ENCODE measurements around the gene HLCS. TPM values are rescaled to one million over a fixed set of nuclear protein-coding genes. Genes with fewer than 3 reads are reported as not detected.
A peak's percentile ranks its signal among the peaks of the same experiment; 100 is the strongest.

Gene HLCS
- total RNA-seq (10 to 100 TPM; 13.9 to 14.7 TPM), polyA plus RNA-seq (1 to 10 TPM; 8.3 to 8.6 TPM)

GRCh38 chr21:36966066-36966820, at the start of gene HLCS:
Gene HLCS, minus strand, starts transcription at chr21:36966669. Its CDS starts 31 bp downstream, at chr21:36966638.
- H3K9me3 Mint-ChIP-seq: no peaks in the 10 kb centered on the region
- ChIA-PET POLR2A (ENCODE audit: partially characterized antibody) (interaction anchor here (0.8 to 5.9 kb wide), 11 partner anchors 10 to 598 kb away, joined by 3 to 40 read pairs (median 5); partner anchors contain the start of gene RIPPLY3), CTCF (ENCODE audit: partially characterized antibody) (interaction anchor here (0.7 to 7.2 kb wide), 10 partner anchors 10 to 336 kb away, joined by 3 to 65 read pairs (median 5); no protein-coding TSS in a partner anchor)
- peak within 1 kb of the TSS; percentile 76 to 92 (median 87) for H3K4me3 Mint-ChIP-seq
- Histone ChIP-seq H3K4me1 (ENCODE audit: insufficient read depth, low read length) (peaks cover 14% of the 10 kb centered on the region), H3K27me3 (ENCODE audit: insufficient read depth, low read length) (no peaks in the 10 kb centered on the region), H3K9me3 (ENCODE audit: control insufficient read depth in 1 of 2, low read length in 2 of 2) (no peaks in the 10 kb centered on the region), H3K4me3 (ENCODE audit: low read length in 2 of 2) (peak within 1 kb of the TSS in 1 of 2 donors; percentile 54), H3K27ac (ENCODE audit: low read depth, low read length) (peak within 1 kb of the TSS; percentile 58), H3K36me3 (ENCODE audit: insufficient read depth, low read length) (no peaks in the 10 kb centered on the region)
- intact Hi-C loops (cut with micrococcal nuclease): loop anchor here (1.0 to 10.0 kb wide), 3 partner anchors 24 to 399 kb away; partner anchors contain the start of gene DYRK1A
- no peaks in the 10 kb centered on the region for H3K27me3 Mint-ChIP-seq
- H3K36me3 Mint-ChIP-seq: no peaks in the 10 kb centered on the region
- DNase-seq: peak; percentile 72 to 80 (median 76)
- H3K27ac Mint-ChIP-seq: peak within 1 kb of the TSS; percentile 81 to 96 (median 88)
- peaks cover 7 to 20% (median 15%) of the 10 kb centered on the region in 4 donors for H3K4me1 Mint-ChIP-seq

GRCh38 chr21:37009740-37010341, 43.4 kb upstream of the HLCS start:
- Mint-ChIP-seq H3K27ac (peak overlapping the region in 1 of 7 donors; percentile 35), H3K36me3 (no peaks in the 10 kb centered on the region), H3K9me3 (no peaks in the 10 kb centered on the region), H3K4me1 (peaks cover 8 to 18% (median 12%) of the 10 kb centered on the region in 4 donors), H3K27me3 (peaks cover 24 to 33% of the 10 kb centered on the region in 2 donors), H3K4me3 (peak overlapping the region; percentile 40 to 87 (median 64))
- ChIA-PET CTCF (ENCODE audit: partially characterized antibody) (interaction anchor here (0.6 to 3.8 kb wide), 18 partner anchors 11 to 379 kb away, joined by 3 to 29 read pairs (median 6); partner anchors contain the start of gene HLCS), POLR2A (ENCODE audit: partially characterized antibody) (interaction anchor here (0.7 to 2.6 kb wide), 4 partner anchors 19 to 44 kb away, joined by 4 to 5 read pairs (median 4); partner anchors contain the start of gene HLCS)
- no peaks in the 10 kb centered on the region for H3K9me3 ChIP-seq (ENCODE audit: control insufficient read depth in 1 of 2, low read length in 2 of 2)
- no peak overlapping the region for H3K27ac ChIP-seq (ENCODE audit: low read depth, low read length)
- no peak overlapping the region for H3K4me3 ChIP-seq (ENCODE audit: low read length in 2 of 2)
- intact Hi-C loops (cut with micrococcal nuclease): loop anchor here (1.0 to 10.0 kb wide), 6 partner anchors 21 to 865 kb away; partner anchors contain the start of gene HLCS
- no peaks in the 10 kb centered on the region for H3K36me3 ChIP-seq (ENCODE audit: insufficient read depth, low read length)
- H3K27me3 ChIP-seq (ENCODE audit: insufficient read depth, low read length): no peaks in the 10 kb centered on the region
- peak; percentile 65 to 73 (median 68) for DNase-seq
- peaks cover 17% of the 10 kb centered on the region for H3K4me1 ChIP-seq (ENCODE audit: insufficient read depth, low read length)

- CTCF ChIA-PET (ENCODE audit: partially characterized antibody): interaction anchor here (1.5 to 1.9 kb wide), 3 partner anchors 12 to 378 kb away, joined by 3 to 6 read pairs (median 6); no protein-coding TSS in a partner anchor
- Histone ChIP-seq H3K27ac (ENCODE audit: low read depth, low read length) (no peak overlapping the region), H3K4me3 (ENCODE audit: low read length in 2 of 2) (no peak overlapping the region), H3K27me3 (ENCODE audit: insufficient read depth, low read length) (no peaks in the 10 kb centered on the region), H3K9me3 (ENCODE audit: control insufficient read depth in 1 of 2, low read length in 2 of 2) (no peaks in the 10 kb centered on the region), H3K36me3 (ENCODE audit: insufficient read depth, low read length) (no peaks in the 10 kb centered on the region), H3K4me1 (ENCODE audit: insufficient read depth, low read length) (peaks cover 17% of the 10 kb centered on the region)
- DNase-seq: no peak
- POLR2A ChIA-PET (ENCODE audit: partially characterized antibody): interaction anchor here (1.1 kb wide), 1 partner anchor 18 kb away, joined by 4 read pairs; no protein-coding TSS in a partner anchor
- no peaks in the 10 kb centered on the region for H3K9me3 Mint-ChIP-seq
- H3K4me3 Mint-ChIP-seq: no peak overlapping the region
- H3K36me3 Mint-ChIP-seq: no peaks in the 10 kb centered on the region
- intact Hi-C loops (cut with micrococcal nuclease): loop anchor here (2.0 to 10.0 kb wide), 2 partner anchors 42 to 864 kb away; partner anchors contain the start of gene HLCS
- H3K4me1 Mint-ChIP-seq: peaks cover 8 to 18% (median 12%) of the 10 kb centered on the region in 4 donors
- H3K27ac Mint-ChIP-seq: no peak overlapping the region
- H3K27me3 Mint-ChIP-seq: peaks cover 21 to 26% of the 10 kb centered on the region in 2 donors
Measured at GRCh38 chr21:37008724-37009123, 42.3 kb upstream of the HLCS start.

- Mint-ChIP-seq H3K27me3 (peaks cover 13 to 15% of the 10 kb centered on the region in 2 donors), H3K27ac (peak within 1 kb of the TSS in 3 of 7 donors; percentile 29 to 64 (median 63)), H3K4me1 (peaks cover 8 to 19% (median 13%) of the 10 kb centered on the region in 4 donors), H3K9me3 (no peaks in the 10 kb centered on the region), H3K36me3 (no peaks in the 10 kb centered on the region), H3K4me3 (peak within 1 kb of the TSS; percentile 61 to 83 (median 73))
- CTCF ChIA-PET (ENCODE audit: partially characterized antibody): interaction anchor here (1.0 to 1.9 kb wide), 5 partner anchors 10 to 376 kb away, joined by 3 to 6 read pairs (median 4); no protein-coding TSS in a partner anchor
- Histone ChIP-seq H3K27ac (ENCODE audit: low read depth, low read length) (no peak within 1 kb of the TSS), H3K36me3 (ENCODE audit: insufficient read depth, low read length) (no peaks in the 10 kb centered on the region), H3K4me3 (ENCODE audit: low read length in 2 of 2) (peak within 1 kb of the TSS in 1 of 2 donors; percentile 38), H3K27me3 (ENCODE audit: insufficient read depth, low read length) (no peaks in the 10 kb centered on the region), H3K4me1 (ENCODE audit: insufficient read depth, low read length) (peaks cover 20% of the 10 kb centered on the region), H3K9me3 (ENCODE audit: control insufficient read depth in 1 of 2, low read length in 2 of 2) (no peaks in the 10 kb centered on the region)
- POLR2A ChIA-PET (ENCODE audit: partially characterized antibody): interaction anchor here (1.0 to 1.5 kb wide), 2 partner anchors 14 to 41 kb away, joined by 3 to 5 read pairs; partner anchors contain the start of gene HLCS
- DNase-seq: peak in 2 of 5 donors; percentile 6 to 22
- intact Hi-C loops (cut with micrococcal nuclease): loop anchor here (10.0 kb wide), 1 partner anchor 862 kb away; no protein-coding TSS in a partner anchor
Measured at GRCh38 chr21:37006486-37007291, 40.2 kb upstream of the HLCS start, which contains the start of gene RIPPLY3. Gene RIPPLY3, plus strand, starts transcription at chr21:37006702. Its CDS starts 71 bp downstream, at chr21:37006773.

GRCh38 chr21:37005548-37006485, 39.3 kb upstream of the HLCS start:
- Histone ChIP-seq H3K4me3 (ENCODE audit: low read length in 2 of 2) (peak overlapping the region in 1 of 2 donors; percentile 38), H3K36me3 (ENCODE audit: insufficient read depth, low read length) (no peaks in the 10 kb centered on the region), H3K27ac (ENCODE audit: low read depth, low read length) (no peak overlapping the region), H3K9me3 (ENCODE audit: control insufficient read depth in 1 of 2, low read length in 2 of 2) (no peaks in the 10 kb centered on the region), H3K4me1 (ENCODE audit: insufficient read depth, low read length) (peaks cover 25% of the 10 kb centered on the region), H3K27me3 (ENCODE audit: insufficient read depth, low read length) (no peaks in the 10 kb centered on the region)
- DNase-seq: peak in 1 of 5 donors; percentile 6
- ChIA-PET POLR2A (ENCODE audit: partially characterized antibody) (interaction anchor here (1.5 kb wide), 1 partner anchor 40 kb away, joined by 5 read pairs; the partner anchor contains the start of gene HLCS), CTCF (ENCODE audit: partially characterized antibody) (interaction anchor here (1.0 to 1.5 kb wide), 3 partner anchors 16 to 376 kb away, joined by 3 to 5 read pairs (median 4); no protein-coding TSS in a partner anchor)
- peaks cover 13 to 26% (median 19%) of the 10 kb centered on the region in 4 donors for H3K4me1 Mint-ChIP-seq
- H3K4me3 Mint-ChIP-seq: peak overlapping the region in 7 of 8 donors; percentile 25 to 75 (median 57)
- no peak overlapping the region for H3K27ac Mint-ChIP-seq
- H3K36me3 Mint-ChIP-seq: no peaks in the 10 kb centered on the region
- H3K9me3 Mint-ChIP-seq: no peaks in the 10 kb centered on the region
- intact Hi-C loops (cut with micrococcal nuclease): loop anchor here (10.0 kb wide), 1 partner anchor 861 kb away; no protein-coding TSS in a partner anchor
- peaks cover 12 to 13% of the 10 kb centered on the region in 2 donors for H3K27me3 Mint-ChIP-seq

All from CD4-positive, alpha-beta memory T cell (primary cell).